SK-N-MC (cell line): Measurements from ENCODE around the gene TSPAN17.

Source experiments
- DNase-seq: peaks from one replicate; pipeline ENCODE4 v3.0.0-alpha.2; 2011; ENCODE audit warnings: low read depth, low spot score
- H3K27ac ChIP-seq: fragments of 200-600 bp; sonication (generic); 2 replicates; pipeline ENCODE4 v1.5.1; 2016; ENCODE audit warnings: mixed run types
- H3K36me3 ChIP-seq: fragments of 200-600 bp; sonication (generic); 2 replicates; pipeline ENCODE4 v1.6.1; 2017; ENCODE audit warnings: antibody characterized with exemption, low read length, mixed read lengths; ENCODE audit not compliant: insufficient read depth
- H3K4me3 ChIP-seq: fragments of 200-600 bp; sonication (generic); 2 replicates; pipeline ENCODE4 v1.5.1; 2016
- H3K9ac ChIP-seq: fragments of 200-600 bp; sonication (generic); 2 replicates; pipeline ENCODE4 v1.8.0; 2017; ENCODE audit warnings: mixed run types, mixed read lengths; ENCODE audit not compliant: insufficient read length
- H3K9me3 ChIP-seq: fragments of 200-600 bp; sonication (generic); 2 replicates; pipeline ENCODE4 v1.6.1; 2017; ENCODE audit warnings: low read depth, mild to moderate bottlenecking, antibody characterized with exemption, low read length, moderate library complexity, mixed read lengths
- EZH2 ChIP-seq: fragments of 200-600 bp; sonication (generic); IDR thresholded peaks from one replicate; pipeline ENCODE4 v1.6.1; 2017; ENCODE audit warnings: antibody characterized with exemption
- FOXP2 ChIP-seq: optimal IDR thresholded peaks from 2 replicates; pipeline ENCODE3; 2011; ENCODE audit warnings: mild to moderate bottlenecking, moderate library complexity; ENCODE audit not compliant: insufficient read depth; ENCODE audit errors: extremely low read length, control extremely low read depth
- POLR2AphosphoS5 ChIP-seq: IDR thresholded peaks from 2 replicates; pipeline ENCODE4 v1.6.1; 2012; ENCODE audit warnings: mild to moderate bottlenecking, low read depth, low read length, borderline replicate concordance

Gene TSPAN17

GRCh38 chr5:176631383-176632200, 15.7 kb upstream of the TSPAN17 start:
- H3K4me3 ChIP-seq, result no peak overlapping the region
- TF ChIP-seq EZH2 (no peak), POLR2AphosphoS5 (no peak), FOXP2 (no peak)
- H3K9me3 ChIP-seq, result no peaks in the 10 kb centered on the region
- no peak for DNase-seq
- no peak overlapping the region for H3K27ac ChIP-seq
- H3K36me3 ChIP-seq, result no peaks in the 10 kb centered on the region
- H3K9ac ChIP-seq, result no peak overlapping the region

- TF ChIP-seq POLR2AphosphoS5, result no peak
- TF ChIP-seq FOXP2, result no peak
- no peak for TF ChIP-seq EZH2
- no peak for DNase-seq
- H3K27ac ChIP-seq, result no peak overlapping the region
These were observed 14.5 kb upstream of the TSPAN17 start for GRCh38 chr5:176632745-176633144.

GRCh38 chr5:176633598-176633997, 13.7 kb upstream of the TSPAN17 start:
- H3K4me3 ChIP-seq, result no peak overlapping the region
- no peaks in the 10 kb centered on the region for H3K36me3 ChIP-seq
- H3K9ac ChIP-seq, result no peak overlapping the region
- no peak for DNase-seq
- H3K9me3 ChIP-seq, result no peaks in the 10 kb centered on the region
- H3K27ac ChIP-seq, result no peak overlapping the region
- TF ChIP-seq FOXP2 (no peak), POLR2AphosphoS5 (no peak), EZH2 (no peak)

More at GRCh38 chr5:176632745-176633144, 14.5 kb upstream of the TSPAN17 start:
- Histone ChIP-seq H3K9ac (no peak overlapping the region), H3K9me3 (no peaks in the 10 kb centered on the region), H3K36me3 (no peaks in the 10 kb centered on the region), H3K4me3 (no peak overlapping the region)

GRCh38 chr5:176636426-176636825, 10.9 kb upstream of the TSPAN17 start:
- H3K36me3 ChIP-seq, result no peaks in the 10 kb centered on the region
- no peaks in the 10 kb centered on the region for H3K9me3 ChIP-seq
- H3K9ac ChIP-seq, result no peak overlapping the region
- H3K4me3 ChIP-seq, result no peak overlapping the region
- no peak overlapping the region for H3K27ac ChIP-seq
- TF ChIP-seq FOXP2 (no peak), POLR2AphosphoS5 (no peak), EZH2 (no peak)
- no peak for DNase-seq

GRCh38 chr5:176637556-176637955, 9.7 kb upstream of the TSPAN17 start:
- no peaks in the 10 kb centered on the region for H3K9me3 ChIP-seq
- TF ChIP-seq EZH2, result no peak
- no peak for TF ChIP-seq FOXP2
- no peak for TF ChIP-seq POLR2AphosphoS5
- H3K36me3 ChIP-seq, result no peaks in the 10 kb centered on the region
- DNase-seq, result no peak
- H3K4me3 ChIP-seq, result no peak overlapping the region
- H3K9ac ChIP-seq, result no peak overlapping the region
- no peak overlapping the region for H3K27ac ChIP-seq

GRCh38 chr5:176638437-176638836, 8.8 kb upstream of the TSPAN17 start:
- Histone ChIP-seq H3K9ac (no peak overlapping the region), H3K4me3 (no peak overlapping the region), H3K9me3 (no peaks in the 10 kb centered on the region), H3K27ac (no peak overlapping the region), H3K36me3 (no peaks in the 10 kb centered on the region)
- no peak for DNase-seq
- TF ChIP-seq FOXP2 (no peak), POLR2AphosphoS5 (no peak), EZH2 (no peak)

- no peaks in the 10 kb centered on the region for H3K9me3 ChIP-seq
- H3K27ac ChIP-seq, result no peak overlapping the region
- no peak overlapping the region for H3K9ac ChIP-seq
- no peak overlapping the region for H3K4me3 ChIP-seq
- TF ChIP-seq POLR2AphosphoS5 (no peak), FOXP2 (no peak)
- no peaks in the 10 kb centered on the region for H3K36me3 ChIP-seq
- DNase-seq, result no peak
These were observed 8.1 kb upstream of the TSPAN17 start for GRCh38 chr5:176639208-176639607.

GRCh38 chr5:176639981-176640380, 7.3 kb upstream of the TSPAN17 start:
- no peak for TF ChIP-seq EZH2
- TF ChIP-seq FOXP2, result no peak
- no peaks in the 10 kb centered on the region for H3K36me3 ChIP-seq
- H3K9ac ChIP-seq, result no peak overlapping the region
- no peak overlapping the region for H3K4me3 ChIP-seq
- H3K27ac ChIP-seq, result no peak overlapping the region
- no peak for DNase-seq
- H3K9me3 ChIP-seq, result no peaks in the 10 kb centered on the region

GRCh38 chr5:176640616-176641015, 6.7 kb upstream of the TSPAN17 start:
- no peak for TF ChIP-seq FOXP2
- no peak for TF ChIP-seq POLR2AphosphoS5
- TF ChIP-seq EZH2, result no peak
- H3K4me3 ChIP-seq, result no peak overlapping the region
- no peaks in the 10 kb centered on the region for H3K9me3 ChIP-seq
- DNase-seq, result no peak
- no peaks in the 10 kb centered on the region for H3K36me3 ChIP-seq
- no peak overlapping the region for H3K27ac ChIP-seq
- no peak overlapping the region for H3K9ac ChIP-seq
